Measurements from ENCODE around the gene GTF2H2.

DNA sequence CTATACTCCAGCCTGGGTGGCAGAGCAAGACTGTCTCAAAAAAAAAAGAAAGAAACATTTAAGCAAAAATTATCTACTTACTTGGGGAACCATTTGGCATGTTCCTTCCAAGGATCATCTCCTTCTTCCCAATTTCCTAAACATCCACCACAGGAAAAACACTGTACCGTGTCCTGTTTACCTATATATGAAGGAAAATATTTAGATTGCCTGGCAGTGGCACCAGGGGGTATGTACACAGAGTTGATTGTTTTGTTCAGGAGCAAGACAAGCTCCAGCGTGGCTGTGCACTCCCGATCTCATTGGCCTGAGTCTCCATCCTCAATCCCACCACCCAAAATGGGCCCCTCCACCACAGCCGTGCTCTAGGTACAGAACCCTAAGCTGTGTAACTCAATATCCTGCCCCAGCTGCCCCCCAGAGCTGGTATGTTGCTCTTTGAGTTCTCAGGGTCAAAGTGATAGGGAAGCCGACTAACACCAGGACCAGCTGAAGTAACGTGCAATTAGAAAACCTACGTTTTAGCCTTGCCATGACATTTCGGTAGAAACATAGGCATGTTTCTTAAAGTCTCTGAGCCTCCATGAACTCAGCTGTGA is 56.2 kb downstream of the GTF2H2 start:
- TF ChIP-seq EZH2 (IDR thresholded peaks at IDR 0.05): no peak
- TF ChIP-seq POLR2AphosphoS5 (IDR thresholded peaks at IDR 0.05; ENCODE audit: borderline replicate concordance, low read depth, low read length): no peak
- no peak for TF ChIP-seq FOXP2 (optimal IDR thresholded peaks at IDR 0.05; ENCODE audit: control extremely low read depth, extremely low read length, insufficient read depth)
